ENCODE data around the gene PEAR1. TPM values are rescaled to one million over a fixed set of nuclear protein-coding genes. Genes with fewer than 3 reads are reported as not detected.

Gene PEAR1
- total RNA-seq, 2 donors from 2014 or later, result 0.07 TPM; not detected in 1

GRCh38 chr1:156853761-156854160 lies 39.8 kb upstream of the PEAR1 start:
- Mint-ChIP-seq H3K27me3 (ENCODE audit: low read depth) (peaks cover 24% of the 10 kb centered on the region), H3K9me3 (no peaks in the 10 kb centered on the region), H3K27ac (no peak overlapping the region), H3K4me1 (ENCODE audit: low read depth) (peaks cover 11% of the 10 kb centered on the region), H3K4me3 (no peak overlapping the region), H3K36me3 (ENCODE audit: insufficient read depth in 2 of 2) (no peaks in the 10 kb centered on the region)
- no peak for DNase-seq
- no peak for ATAC-seq (replicated peaks in 1 of 2)

GRCh38 chr1:156854634-156855033 lies 38.9 kb upstream of the PEAR1 start:
- Mint-ChIP-seq H3K27ac (no peak overlapping the region), H3K9me3 (no peaks in the 10 kb centered on the region), H3K4me3 (no peak overlapping the region), H3K36me3 (ENCODE audit: insufficient read depth in 2 of 2) (no peaks in the 10 kb centered on the region), H3K4me1 (ENCODE audit: low read depth) (peaks cover 12% of the 10 kb centered on the region), H3K27me3 (ENCODE audit: low read depth) (peaks cover 26% of the 10 kb centered on the region)
- no peak for ATAC-seq (replicated peaks in 1 of 2)
- no peak for DNase-seq

GRCh38 chr1:156856282-156856785 lies 37.2 kb upstream of the PEAR1 start:
- Mint-ChIP-seq H3K27ac (no peak overlapping the region), H3K27me3 (ENCODE audit: low read depth) (peaks cover 34% of the 10 kb centered on the region), H3K9me3 (no peaks in the 10 kb centered on the region), H3K36me3 (ENCODE audit: insufficient read depth in 2 of 2) (peaks cover 0 to 2% of the 10 kb centered on the region in 2 donors), H3K4me3 (no peak overlapping the region), H3K4me1 (ENCODE audit: low read depth) (peaks cover 23% of the 10 kb centered on the region)
- DNase-seq (no peak), ATAC-seq (replicated peaks in 1 of 2) (no peak)

GRCh38 chr1:156857532-156857931 lies 36.0 kb upstream of the PEAR1 start:
- Mint-ChIP-seq H3K9me3 (no peaks in the 10 kb centered on the region), H3K27me3 (ENCODE audit: low read depth) (peaks cover 45% of the 10 kb centered on the region), H3K4me3 (no peak overlapping the region), H3K27ac (no peak overlapping the region), H3K4me1 (ENCODE audit: low read depth) (peaks cover 32% of the 10 kb centered on the region), H3K36me3 (ENCODE audit: insufficient read depth in 2 of 2) (peaks cover 0 to 2% of the 10 kb centered on the region in 2 donors)
- no peak for ATAC-seq (replicated peaks in 1 of 2)
- no peak for DNase-seq

- no peak for DNase-seq
- H3K9me3 Mint-ChIP-seq, result no peaks in the 10 kb centered on the region
- peaks cover 0 to 2% of the 10 kb centered on the region in 2 donors for H3K36me3 Mint-ChIP-seq (ENCODE audit: insufficient read depth in 2 of 2)
- no peak overlapping the region for H3K27ac Mint-ChIP-seq
- peak overlapping the region; percentile 34 to 75 for H3K4me3 Mint-ChIP-seq
- peaks cover 50% of the 10 kb centered on the region for H3K27me3 Mint-ChIP-seq (ENCODE audit: low read depth)
- ATAC-seq (replicated peaks in 1 of 2), result no peak
- H3K4me1 Mint-ChIP-seq (ENCODE audit: low read depth), result peaks cover 42% of the 10 kb centered on the region
These were observed 35.0 kb upstream of the PEAR1 start for GRCh38 chr1:156858555-156858956.

GRCh38 chr1:156858959-156859522 lies 34.5 kb upstream of the PEAR1 start, which contains the start of gene INSRR:
TSS of gene INSRR (minus strand) at chr1:156859117. CDS start at chr1:156858621, 496 bp downstream.
- peaks cover 55% of the 10 kb centered on the region for H3K27me3 Mint-ChIP-seq (ENCODE audit: low read depth)
- H3K4me3 Mint-ChIP-seq, result peak within 1 kb of the TSS; percentile 86 to 91
- peaks cover 0 to 2% of the 10 kb centered on the region in 2 donors for H3K36me3 Mint-ChIP-seq (ENCODE audit: insufficient read depth in 2 of 2)
- no peak for DNase-seq
- H3K4me1 Mint-ChIP-seq (ENCODE audit: low read depth), result peaks cover 47% of the 10 kb centered on the region
- ATAC-seq (replicated peaks in 1 of 2), result no peak
- no peaks in the 10 kb centered on the region for H3K9me3 Mint-ChIP-seq
- no peak within 1 kb of the TSS for H3K27ac Mint-ChIP-seq

GRCh38 chr1:156859523-156860112 lies 33.9 kb upstream of the PEAR1 start:
- DNase-seq (peak; percentile 29 to 39), ATAC-seq (replicated peaks in 1 of 2) (peak; percentile 12 to 18)
- Mint-ChIP-seq H3K27me3 (ENCODE audit: low read depth) (peaks cover 60% of the 10 kb centered on the region), H3K9me3 (no peaks in the 10 kb centered on the region), H3K4me1 (ENCODE audit: low read depth) (peaks cover 49% of the 10 kb centered on the region), H3K27ac (no peak overlapping the region), H3K36me3 (ENCODE audit: insufficient read depth in 2 of 2) (peaks cover 0 to 2% of the 10 kb centered on the region in 2 donors), H3K4me3 (peak overlapping the region; percentile 86 to 91)

GRCh38 chr1:156860113-156860627 lies 33.3 kb upstream of the PEAR1 start:
- peak; percentile 67 to 71 for ATAC-seq (replicated peaks in 1 of 2)
- Mint-ChIP-seq H3K4me3 (peak overlapping the region; percentile 86 to 91), H3K4me1 (ENCODE audit: low read depth) (peaks cover 53% of the 10 kb centered on the region), H3K27me3 (ENCODE audit: low read depth) (peaks cover 60% of the 10 kb centered on the region), H3K9me3 (no peaks in the 10 kb centered on the region), H3K27ac (no peak overlapping the region), H3K36me3 (ENCODE audit: insufficient read depth in 2 of 2) (peaks cover 0 to 2% of the 10 kb centered on the region in 2 donors)
- DNase-seq, result peak; percentile 74 to 81

- H3K4me1 Mint-ChIP-seq (ENCODE audit: low read depth), result peaks cover 60% of the 10 kb centered on the region
- H3K9me3 Mint-ChIP-seq, result no peaks in the 10 kb centered on the region
- DNase-seq (peak; percentile 65 to 74), ATAC-seq (replicated peaks in 1 of 2) (peak; percentile 75 to 77)
- peaks cover 0 to 2% of the 10 kb centered on the region in 2 donors for H3K36me3 Mint-ChIP-seq (ENCODE audit: insufficient read depth in 2 of 2)
- peak within 1 kb of the TSS; percentile 86 to 91 for H3K4me3 Mint-ChIP-seq
- H3K27me3 Mint-ChIP-seq (ENCODE audit: low read depth), result peaks cover 66% of the 10 kb centered on the region
- no peak within 1 kb of the TSS for H3K27ac Mint-ChIP-seq
These were observed 32.7 kb upstream of the PEAR1 start, which contains the start of gene NTRK1 for GRCh38 chr1:156860628-156861423. TSS of gene NTRK1 (plus strand) at chr1:156860865. CDS start at chr1:156860935, 70 bp downstream.

GRCh38 chr1:156862584-156862983 lies 30.9 kb upstream of the PEAR1 start:
- no peaks in the 10 kb centered on the region for H3K9me3 Mint-ChIP-seq
- no peak overlapping the region for H3K27ac Mint-ChIP-seq
- peaks cover 54% of the 10 kb centered on the region for H3K27me3 Mint-ChIP-seq (ENCODE audit: low read depth)

GRCh38 chr1:156862997-156863599 lies 30.4 kb upstream of the PEAR1 start:
- Mint-ChIP-seq H3K27ac (peak overlapping the region; percentile 2), H3K9me3 (no peaks in the 10 kb centered on the region), H3K27me3 (ENCODE audit: low read depth) (peaks cover 49% of the 10 kb centered on the region), H3K4me3 (peak overlapping the region; percentile 62 to 72), H3K4me1 (ENCODE audit: low read depth) (peaks cover 64% of the 10 kb centered on the region), H3K36me3 (ENCODE audit: insufficient read depth in 2 of 2) (peaks cover 0 to 2% of the 10 kb centered on the region in 2 donors)
- ATAC-seq (replicated peaks in 1 of 2), result peak; percentile 54 to 56
- DNase-seq, result peak in 1 of 2 donors; percentile 51

More at GRCh38 chr1:156862584-156862983, 30.9 kb upstream of the PEAR1 start:
- ATAC-seq (replicated peaks in 1 of 2) (no peak), DNase-seq (no peak)
- Mint-ChIP-seq H3K4me1 (ENCODE audit: low read depth) (peaks cover 64% of the 10 kb centered on the region), H3K4me3 (peak overlapping the region; percentile 62 to 72), H3K36me3 (ENCODE audit: insufficient read depth in 2 of 2) (peaks cover 0 to 2% of the 10 kb centered on the region in 2 donors)

- no peak for DNase-seq
- Mint-ChIP-seq H3K27me3 (ENCODE audit: low read depth) (peaks cover 43% of the 10 kb centered on the region), H3K4me3 (peak overlapping the region; percentile 62 to 72), H3K4me1 (ENCODE audit: low read depth) (peaks cover 59% of the 10 kb centered on the region), H3K9me3 (no peaks in the 10 kb centered on the region), H3K27ac (no peak overlapping the region), H3K36me3 (ENCODE audit: insufficient read depth in 2 of 2) (peaks cover 0 to 2% of the 10 kb centered on the region in 2 donors)
- no peak for ATAC-seq (replicated peaks in 1 of 2)
These were observed 29.9 kb upstream of the PEAR1 start for GRCh38 chr1:156863631-156864030.

Measured in activated T-cell treated with anti-CD3 and anti-CD28 coated beads, Interleukin-2, amount 50 U/mL, for 72 hours (primary cell).